ENCODE measurements around the gene CELF2. TPM values are rescaled to one million over a fixed set of nuclear protein-coding genes. Genes with fewer than 3 reads are reported as not detected.

Gene CELF2
- total RNA-seq, 4 donors from 2014 or later, result 8.7 to 28.6 (median 22.9) TPM

GRCh38 chr10:11297136-11297535, 279.5 kb downstream of the CELF2 start:
- H3K4me1 ChIP-seq, result no peaks in the 10 kb centered on the region
- no peak overlapping the region for H3K27ac ChIP-seq
- no peaks in the 10 kb centered on the region for H3K27me3 ChIP-seq
- TF ChIP-seq POLR2A (IDR thresholded peaks at IDR 0.05), result no peak
- TF ChIP-seq POLR2AphosphoS5 (IDR thresholded peaks at IDR 0.05), result no peak
- TF ChIP-seq CTCF (IDR thresholded peaks at IDR 0.05), result no peak
- no peak for TF ChIP-seq EP300 (IDR thresholded peaks at IDR 0.05)
- H3K9me3 ChIP-seq, result no peaks in the 10 kb centered on the region
- peaks cover 48% of the 10 kb centered on the region for H3K36me3 ChIP-seq
- WGBS, result 94% methylated on average over 8 of the region's 8 CpGs
- no peak for DNase-seq (ENCODE audit: low spot score in 2 of 2)
- no peak overlapping the region for H3K4me3 ChIP-seq

- Histone ChIP-seq H3K27me3 (no peaks in the 10 kb centered on the region), H3K27ac (no peak overlapping the region), H3K4me1 (no peaks in the 10 kb centered on the region), H3K9me3 (no peaks in the 10 kb centered on the region), H3K4me3 (no peak overlapping the region), H3K36me3 (peaks cover 45% of the 10 kb centered on the region)
- WGBS, result 80% methylated on average over 5 of the region's 5 CpGs
- DNase-seq (ENCODE audit: low spot score in 2 of 2), result no peak
- no peak for TF ChIP-seq POLR2A (IDR thresholded peaks at IDR 0.05)
- no peak for TF ChIP-seq EP300 (IDR thresholded peaks at IDR 0.05)
- TF ChIP-seq CTCF (IDR thresholded peaks at IDR 0.05), result no peak
- no peak for TF ChIP-seq POLR2AphosphoS5 (IDR thresholded peaks at IDR 0.05)
Observed at GRCh38 chr10:11298116-11298515, 280.4 kb downstream of the CELF2 start.

- no peak overlapping the region for H3K27ac ChIP-seq
- 95% methylated on average over 10 of the region's 11 CpGs for WGBS
- H3K4me1 ChIP-seq, result no peaks in the 10 kb centered on the region
- DNase-seq (ENCODE audit: low spot score in 2 of 2), result no peak
- H3K4me3 ChIP-seq, result no peak overlapping the region
- H3K9me3 ChIP-seq, result no peaks in the 10 kb centered on the region
- peaks cover 45% of the 10 kb centered on the region for H3K36me3 ChIP-seq
- H3K27me3 ChIP-seq, result no peaks in the 10 kb centered on the region
- no peak for TF ChIP-seq EP300 (IDR thresholded peaks at IDR 0.05)
- no peak for TF ChIP-seq CTCF (IDR thresholded peaks at IDR 0.05)
- no peak for TF ChIP-seq POLR2A (IDR thresholded peaks at IDR 0.05)
- no peak for TF ChIP-seq POLR2AphosphoS5 (IDR thresholded peaks at IDR 0.05)
Observed at GRCh38 chr10:11299125-11299524, 281.5 kb downstream of the CELF2 start.

GRCh38 chr10:11300026-11300425, 282.4 kb downstream of the CELF2 start:
- peaks cover 51% of the 10 kb centered on the region for H3K36me3 ChIP-seq
- DNase-seq (ENCODE audit: low spot score in 2 of 2), result no peak

GRCh38 chr10:11300563-11300962, 282.9 kb downstream of the CELF2 start:
- Histone ChIP-seq H3K9me3 (no peaks in the 10 kb centered on the region), H3K36me3 (peaks cover 57% of the 10 kb centered on the region), H3K27me3 (no peaks in the 10 kb centered on the region), H3K4me3 (no peak overlapping the region), H3K4me1 (no peaks in the 10 kb centered on the region), H3K27ac (no peak overlapping the region)
- WGBS, result 87% methylated on average over 14 of the region's 14 CpGs
- TF ChIP-seq CTCF (IDR thresholded peaks at IDR 0.05), result no peak
- no peak for TF ChIP-seq EP300 (IDR thresholded peaks at IDR 0.05)
- TF ChIP-seq POLR2A (IDR thresholded peaks at IDR 0.05), result no peak
- DNase-seq (ENCODE audit: low spot score in 2 of 2), result no peak

More at GRCh38 chr10:11300026-11300425, 282.4 kb downstream of the CELF2 start:
- TF ChIP-seq EP300 (IDR thresholded peaks at IDR 0.05) (no peak), CTCF (IDR thresholded peaks at IDR 0.05) (no peak), POLR2A (IDR thresholded peaks at IDR 0.05) (no peak), POLR2AphosphoS5 (IDR thresholded peaks at IDR 0.05) (no peak)
- H3K27me3 ChIP-seq, result no peaks in the 10 kb centered on the region
- H3K4me3 ChIP-seq, result no peak overlapping the region
- H3K9me3 ChIP-seq, result no peaks in the 10 kb centered on the region
- no peaks in the 10 kb centered on the region for H3K4me1 ChIP-seq
- 84% methylated on average over 8 of the region's 8 CpGs for WGBS
- no peak overlapping the region for H3K27ac ChIP-seq

Data from suprapubic skin (tissue), 4 donors.